CD4-positive, alpha-beta memory T cell (primary cell): ENCODE data around the gene CUX1. TPM values are rescaled to one million over a fixed set of nuclear protein-coding genes. Genes with fewer than 3 reads are reported as not detected.
"Not testable (repeated sequence)": the region's sequence is repeated elsewhere in the genome, so short reads cannot be mapped to it uniquely, and the experiment has no call there.

ENCODE experiments used
- CTCF ChIA-PET: fragments of 350-600 bp; sonication (Branson Sonifier 250); formaldehyde crosslinking; loops from one replicate; lab custom pipeline; 2021; ENCODE audit warnings: inconsistent platforms; ENCODE audit not compliant: partially characterized antibody; lab: Charles Lee
- POLR2A ChIA-PET: fragments of 350-600 bp; sonication (Branson Sonifier 250); formaldehyde crosslinking; loops from one replicate; lab custom pipeline; 2021; ENCODE audit not compliant: partially characterized antibody; lab: Charles Lee
- DNase-seq, 5 donors: peaks; one replicate each; pipeline versions ENCODE4 v3.0.0 to v3.0.0-alpha.2; 2020 to 2022; ENCODE audit warnings: mixed read lengths in 1 of 5
- H3K27ac ChIP-seq: one replicate; pipeline ENCODE4 v1.7.0; 2013; ENCODE audit warnings: low read depth, low read length
- H3K27me3 ChIP-seq: 2 replicates; pipeline ENCODE4 v1.7.0; 2013; ENCODE audit warnings: mild to moderate bottlenecking, low read length, moderate library complexity; ENCODE audit not compliant: insufficient read depth
- H3K36me3 ChIP-seq: 2 replicates; pipeline ENCODE4 v1.7.0; 2013; ENCODE audit warnings: mild to moderate bottlenecking, low read length, moderate library complexity; ENCODE audit not compliant: insufficient read depth
- H3K4me1 ChIP-seq: 2 replicates; pipeline ENCODE4 v1.7.0; 2013; ENCODE audit warnings: mild to moderate bottlenecking, low read length, moderate library complexity; ENCODE audit not compliant: insufficient read depth
- H3K4me3 ChIP-seq, 2 donors: one replicate each; pipeline ENCODE4 v1.7.0; 2013; ENCODE audit warnings: low read length in 2 of 2, mild to moderate bottlenecking in 1 of 2
- H3K9me3 ChIP-seq, 2 donors: one replicate each; pipeline ENCODE4 v1.7.0; 2013; ENCODE audit warnings: low read length in 2 of 2, control low read depth in 1 of 2; ENCODE audit not compliant: control insufficient read depth in 1 of 2
- H3K27ac Mint-ChIP-seq, 7 donors: one replicate each; pipeline ENCODE4 v1.8.0; 2020 to 2021; ENCODE audit warnings: mixed read lengths in 7 of 7, mild to moderate bottlenecking in 6 of 7, inconsistent platforms in 3 of 7, moderate library complexity in 3 of 7
- H3K27me3 Mint-ChIP-seq, 2 donors: one replicate each; pipeline ENCODE4 v1.8.0; 2020 to 2021; ENCODE audit warnings: mixed read lengths in 2 of 2
- H3K36me3 Mint-ChIP-seq, 2 donors: one replicate each; pipeline ENCODE4 v1.8.0; 2020 to 2021; ENCODE audit warnings: mixed read lengths in 2 of 2, inconsistent platforms in 1 of 2, mild to moderate bottlenecking in 1 of 2
- H3K4me1 Mint-ChIP-seq, 4 donors: one replicate each; pipeline ENCODE4 v1.8.0; 2020 to 2021; ENCODE audit warnings: mixed read lengths in 4 of 4, mild to moderate bottlenecking in 1 of 4
- H3K4me3 Mint-ChIP-seq, 8 donors: one replicate each; pipeline ENCODE4 v1.8.0; 2020 to 2021; ENCODE audit warnings: mixed read lengths in 8 of 8, mild to moderate bottlenecking in 7 of 8, moderate library complexity in 6 of 8, inconsistent platforms in 3 of 8
- H3K9me3 Mint-ChIP-seq, 8 donors: one replicate each; pipeline ENCODE4 v1.8.0; 2020 to 2021; ENCODE audit warnings: mixed read lengths in 8 of 8, mild to moderate bottlenecking in 5 of 8, inconsistent platforms in 3 of 8, moderate library complexity in 1 of 8
- intact Hi-C: fragments of 100-400 bp; cut with micrococcal nuclease; formaldehyde crosslinking; loops from one replicate; pipeline ENCODE4 v1.15.1; 2023
- polyA plus RNA-seq, 2 donors: library from polyadenylated mRNA; unstranded; fragments of 300-500 nt; fragmentation: Illumina TruSeq; gene quantifications; one replicate each; pipeline ENCODE4 v1.2.3, GENCODE V29; 2021
- total RNA-seq, 2 experiments: library from RNA; stranded (reverse); gene quantifications; one replicate each; pipeline ENCODE4 v1.2.3, GENCODE V29; 2021

Gene CUX1
- total and polyA plus RNA-seq, 4 experiments from 2014 or later, result 2.1 to 47.6 (median 36.1) TPM

- Histone ChIP-seq H3K4me3 (no peak overlapping the region), H3K4me1 (no peaks in the 10 kb centered on the region), H3K27ac (no peak overlapping the region), H3K9me3 (no peaks in the 10 kb centered on the region), H3K27me3 (no peaks in the 10 kb centered on the region), H3K36me3 (no peaks in the 10 kb centered on the region)
- no peaks in the 10 kb centered on the region for H3K27me3 Mint-ChIP-seq
- no peak overlapping the region for H3K27ac Mint-ChIP-seq
- CTCF ChIA-PET, result no interaction called here
- H3K4me1 Mint-ChIP-seq, result no peaks in the 10 kb centered on the region
- H3K9me3 Mint-ChIP-seq, result no peaks in the 10 kb centered on the region
- no peak overlapping the region for H3K4me3 Mint-ChIP-seq
- H3K36me3 Mint-ChIP-seq, result peaks cover 6 to 16% of the 10 kb centered on the region in 2 donors
- no peak for DNase-seq
- POLR2A ChIA-PET, result no interaction called here
- intact Hi-C loops, result no loop called here
These were observed 407.6 kb downstream of the CUX1 start for GRCh38 chr7:102225025-102225424.

GRCh38 chr7:102227371-102227770, 409.9 kb downstream of the CUX1 start:
- Mint-ChIP-seq H3K36me3 (peaks cover 8 to 19% of the 10 kb centered on the region in 2 donors), H3K4me1 (no peaks in the 10 kb centered on the region), H3K27ac (no peak overlapping the region), H3K9me3 (no peaks in the 10 kb centered on the region), H3K27me3 (no peaks in the 10 kb centered on the region), H3K4me3 (no peak overlapping the region)
- no peaks in the 10 kb centered on the region for H3K9me3 ChIP-seq
- POLR2A ChIA-PET, result no interaction called here
- DNase-seq, result no peak
- intact Hi-C loops, result no loop called here
- H3K4me3 ChIP-seq, result no peak overlapping the region
- H3K4me1 ChIP-seq, result no peaks in the 10 kb centered on the region
- H3K36me3 ChIP-seq, result no peaks in the 10 kb centered on the region
- CTCF ChIA-PET, result no interaction called here
- no peak overlapping the region for H3K27ac ChIP-seq
- H3K27me3 ChIP-seq, result no peaks in the 10 kb centered on the region

GRCh38 chr7:102228935-102229334, 411.5 kb downstream of the CUX1 start:
- CTCF ChIA-PET, result interaction anchor here (0.6 kb wide), 1 partner anchor 13 kb away, joined by 3 read pairs; no protein-coding TSS in a partner anchor

GRCh38 chr7:102230162-102230561, 412.7 kb downstream of the CUX1 start:
- H3K4me3 ChIP-seq, H3K9me3 Mint-ChIP-seq, H3K27ac Mint-ChIP-seq, DNase-seq, H3K27ac ChIP-seq, H3K4me3 Mint-ChIP-seq, H3K4me1 ChIP-seq, H3K36me3 ChIP-seq, intact Hi-C loops, H3K27me3 Mint-ChIP-seq, H3K4me1 Mint-ChIP-seq, POLR2A ChIA-PET, H3K27me3 ChIP-seq, H3K9me3 ChIP-seq: not testable (repeated sequence)
- peaks cover 22 to 37% of the 10 kb centered on the region in 2 donors for H3K36me3 Mint-ChIP-seq
- CTCF ChIA-PET, result interaction anchor here (1.4 kb wide), 1 partner anchor 541 kb away, joined by 3 read pairs; no protein-coding TSS in a partner anchor

More at GRCh38 chr7:102228935-102229334, 411.5 kb downstream of the CUX1 start:
- intact Hi-C loops, result no loop called here
- Mint-ChIP-seq H3K27me3 (no peaks in the 10 kb centered on the region), H3K4me3 (no peak overlapping the region), H3K27ac (no peak overlapping the region), H3K36me3 (peaks cover 12 to 27% of the 10 kb centered on the region in 2 donors), H3K9me3 (no peaks in the 10 kb centered on the region), H3K4me1 (no peaks in the 10 kb centered on the region)
- DNase-seq, result no peak
- H3K27ac ChIP-seq, result no peak overlapping the region
- no peaks in the 10 kb centered on the region for H3K4me1 ChIP-seq
- no peaks in the 10 kb centered on the region for H3K9me3 ChIP-seq
- POLR2A ChIA-PET, result no interaction called here
- peaks cover 2% of the 10 kb centered on the region for H3K36me3 ChIP-seq
- H3K4me3 ChIP-seq, result no peak overlapping the region
- H3K27me3 ChIP-seq, result no peaks in the 10 kb centered on the region

GRCh38 chr7:102230593-102230992, 413.2 kb downstream of the CUX1 start:
- Mint-ChIP-seq H3K4me3 (no peak overlapping the region), H3K4me1 (no peaks in the 10 kb centered on the region), H3K9me3 (no peaks in the 10 kb centered on the region), H3K27ac (no peak overlapping the region), H3K27me3 (no peaks in the 10 kb centered on the region), H3K36me3 (peaks cover 23 to 38% of the 10 kb centered on the region in 2 donors)
- ChIA-PET CTCF (interaction anchor here (1.4 kb wide), 1 partner anchor 541 kb away, joined by 3 read pairs; no protein-coding TSS in a partner anchor), POLR2A (no interaction called here)
- no peaks in the 10 kb centered on the region for H3K9me3 ChIP-seq
- H3K4me3 ChIP-seq, result no peak overlapping the region
- no peaks in the 10 kb centered on the region for H3K4me1 ChIP-seq
- H3K27ac ChIP-seq, result no peak overlapping the region
- intact Hi-C loops, result no loop called here
- H3K36me3 ChIP-seq, result peaks cover 7% of the 10 kb centered on the region
- DNase-seq, result no peak
- H3K27me3 ChIP-seq, result no peaks in the 10 kb centered on the region

GRCh38 chr7:102232611-102233286, 415.3 kb downstream of the CUX1 start:
- H3K27ac ChIP-seq, result no peak overlapping the region
- CTCF ChIA-PET, result interaction anchor here (0.7 kb wide), 1 partner anchor 333 kb away, joined by 3 read pairs; no protein-coding TSS in a partner anchor
- peaks cover 21 to 41% of the 10 kb centered on the region in 2 donors for H3K36me3 Mint-ChIP-seq
- intact Hi-C loops, result no loop called here
- H3K27me3 ChIP-seq, result no peaks in the 10 kb centered on the region
- POLR2A ChIA-PET, result no interaction called here
- H3K9me3 ChIP-seq, result no peaks in the 10 kb centered on the region
- H3K27ac Mint-ChIP-seq, result no peak overlapping the region
- H3K27me3 Mint-ChIP-seq, result no peaks in the 10 kb centered on the region
- no peaks in the 10 kb centered on the region for H3K4me1 Mint-ChIP-seq
- H3K36me3 ChIP-seq, result peaks cover 7% of the 10 kb centered on the region
- no peak overlapping the region for H3K4me3 Mint-ChIP-seq
- H3K9me3 Mint-ChIP-seq, result no peaks in the 10 kb centered on the region
- DNase-seq, result no peak
- no peak overlapping the region for H3K4me3 ChIP-seq
- H3K4me1 ChIP-seq, result no peaks in the 10 kb centered on the region

- intact Hi-C loops, result no loop called here
These were observed 416.7 kb downstream of the CUX1 start for GRCh38 chr7:102234131-102234530.

More at GRCh38 chr7:102234131-102234530, 416.7 kb downstream of the CUX1 start:
- H3K9me3 Mint-ChIP-seq, result no peaks in the 10 kb centered on the region
- H3K36me3 Mint-ChIP-seq, result peaks cover 26 to 41% of the 10 kb centered on the region in 2 donors
- POLR2A ChIA-PET, result no interaction called here
- CTCF ChIA-PET, result no interaction called here
- no peaks in the 10 kb centered on the region for H3K27me3 Mint-ChIP-seq
- no peaks in the 10 kb centered on the region for H3K4me1 Mint-ChIP-seq
- Histone ChIP-seq H3K4me3 (no peak overlapping the region), H3K27me3 (no peaks in the 10 kb centered on the region), H3K27ac (no peak overlapping the region), H3K4me1 (no peaks in the 10 kb centered on the region), H3K9me3 (no peaks in the 10 kb centered on the region), H3K36me3 (peaks cover 7% of the 10 kb centered on the region)
- no peak overlapping the region for H3K27ac Mint-ChIP-seq
- no peak for DNase-seq
- H3K4me3 Mint-ChIP-seq, result no peak overlapping the region
